ENCODE data around the gene RET. TPM values are rescaled to one million over a fixed set of nuclear protein-coding genes. Genes with fewer than 3 reads are reported as not detected.

RET gene
- total RNA-seq, 3 donors from 2014 or later (not counting 1 experiment from before 2014, with no cell fraction given): 0.16 TPM; not detected in 2

DNA sequence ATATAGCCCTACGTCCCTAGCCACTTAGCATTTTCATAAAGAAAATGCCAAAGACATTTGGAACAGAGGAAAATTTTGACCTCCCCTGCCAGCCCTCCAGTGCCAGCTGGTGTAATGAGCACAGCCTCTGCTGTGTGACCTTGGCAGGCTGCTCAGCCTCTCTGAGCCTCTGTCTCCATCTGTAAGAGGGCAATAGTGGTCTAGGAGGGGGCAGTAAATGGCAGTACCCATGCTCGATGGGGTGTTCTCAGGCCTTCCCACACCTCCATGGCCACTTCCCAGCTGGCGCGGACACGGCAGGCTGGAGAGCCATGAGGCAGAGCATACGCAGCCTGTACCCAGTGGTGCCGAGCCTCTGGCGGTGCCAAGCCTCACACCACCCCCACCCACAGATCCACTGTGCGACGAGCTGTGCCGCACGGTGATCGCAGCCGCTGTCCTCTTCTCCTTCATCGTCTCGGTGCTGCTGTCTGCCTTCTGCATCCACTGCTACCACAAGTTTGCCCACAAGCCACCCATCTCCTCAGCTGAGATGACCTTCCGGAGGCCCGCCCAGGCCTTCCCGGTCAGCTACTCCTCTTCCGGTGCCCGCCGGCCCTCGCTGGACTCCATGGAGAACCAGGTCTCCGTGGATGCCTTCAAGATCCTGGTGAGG, 37.3 kb downstream of the RET start:
- H3K9me3 ChIP-seq (ENCODE audit: control insufficient read depth, insufficient read depth, low read length): no peaks in the 10 kb centered on the region
- Mint-ChIP-seq H3K4me1 (peaks cover 0 to 11% of the 10 kb centered on the region in 2 donors), H3K4me3 (no peak overlapping the region), H3K27ac (no peak overlapping the region), H3K36me3 (no peaks in the 10 kb centered on the region), H3K9me3 (no peaks in the 10 kb centered on the region), H3K27me3 (ENCODE audit: low read depth in 2 of 2) (no peaks in the 10 kb centered on the region)
- H3K4me3 ChIP-seq (ENCODE audit: low read length): no peak overlapping the region
- TF ChIP-seq, protein P1, sequence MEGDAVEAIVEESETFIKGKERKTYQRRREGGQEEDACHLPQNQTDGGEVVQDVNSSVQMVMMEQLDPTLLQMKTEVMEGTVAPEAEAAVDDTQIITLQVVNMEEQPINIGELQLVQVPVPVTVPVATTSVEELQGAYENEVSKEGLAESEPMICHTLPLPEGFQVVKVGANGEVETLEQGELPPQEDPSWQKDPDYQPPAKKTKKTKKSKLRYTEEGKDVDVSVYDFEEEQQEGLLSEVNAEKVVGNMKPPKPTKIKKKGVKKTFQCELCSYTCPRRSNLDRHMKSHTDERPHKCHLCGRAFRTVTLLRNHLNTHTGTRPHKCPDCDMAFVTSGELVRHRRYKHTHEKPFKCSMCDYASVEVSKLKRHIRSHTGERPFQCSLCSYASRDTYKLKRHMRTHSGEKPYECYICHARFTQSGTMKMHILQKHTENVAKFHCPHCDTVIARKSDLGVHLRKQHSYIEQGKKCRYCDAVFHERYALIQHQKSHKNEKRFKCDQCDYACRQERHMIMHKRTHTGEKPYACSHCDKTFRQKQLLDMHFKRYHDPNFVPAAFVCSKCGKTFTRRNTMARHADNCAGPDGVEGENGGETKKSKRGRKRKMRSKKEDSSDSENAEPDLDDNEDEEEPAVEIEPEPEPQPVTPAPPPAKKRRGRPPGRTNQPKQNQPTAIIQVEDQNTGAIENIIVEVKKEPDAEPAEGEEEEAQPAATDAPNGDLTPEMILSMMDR (IDR thresholded peaks at IDR 0.05): no peak
- no peak for DNase-seq
- peaks cover 7% of the 10 kb centered on the region for H3K4me1 ChIP-seq (ENCODE audit: control insufficient read depth, insufficient read depth, low read length)
- no peaks in the 10 kb centered on the region for H3K27me3 ChIP-seq (ENCODE audit: control insufficient read depth, insufficient read depth, low read length)
- no peak overlapping the region for H3K27ac ChIP-seq (ENCODE audit: low read length)
- ATAC-seq: no peak
- intact Hi-C loops (cut with micrococcal nuclease): no loop called here
- WGBS (ENCODE audit: insufficient coverage): 90% methylated on average over 24 of the region's 24 CpGs
- H3K36me3 ChIP-seq (ENCODE audit: control insufficient read depth, insufficient read depth, low read length): no peaks in the 10 kb centered on the region

GRCh38 chr10:43114743-43115611, 38.1 kb downstream of the RET start:
- TF ChIP-seq, protein P1 (IDR thresholded peaks at IDR 0.05): no peak
- no peaks in the 10 kb centered on the region for H3K36me3 Mint-ChIP-seq

GRCh38 chr10:43115881-43116595, 39.2 kb downstream of the RET start:
- H3K4me3 Mint-ChIP-seq: no peak overlapping the region
- 95% methylated on average over 10 of the region's 10 CpGs for WGBS (ENCODE audit: insufficient coverage)
- no peaks in the 10 kb centered on the region for H3K36me3 Mint-ChIP-seq
- H3K4me3 ChIP-seq (ENCODE audit: low read length): no peak overlapping the region
- no peak for ATAC-seq
- no peaks in the 10 kb centered on the region for H3K36me3 ChIP-seq (ENCODE audit: control insufficient read depth, insufficient read depth, low read length)
- no peak overlapping the region for H3K27ac ChIP-seq (ENCODE audit: low read length)
- H3K27me3 ChIP-seq (ENCODE audit: control insufficient read depth, insufficient read depth, low read length): no peaks in the 10 kb centered on the region
- intact Hi-C loops (cut with micrococcal nuclease): no loop called here
- no peak overlapping the region for H3K27ac Mint-ChIP-seq
- H3K27me3 Mint-ChIP-seq (ENCODE audit: low read depth in 2 of 2): no peaks in the 10 kb centered on the region
- peaks cover 8 to 17% of the 10 kb centered on the region in 2 donors for H3K4me1 Mint-ChIP-seq
- TF ChIP-seq, protein P1 (IDR thresholded peaks at IDR 0.05): no peak
- H3K9me3 ChIP-seq (ENCODE audit: control insufficient read depth, insufficient read depth, low read length): no peaks in the 10 kb centered on the region
- no peak for DNase-seq
- no peaks in the 10 kb centered on the region for H3K9me3 Mint-ChIP-seq
- peaks cover 15% of the 10 kb centered on the region for H3K4me1 ChIP-seq (ENCODE audit: control insufficient read depth, insufficient read depth, low read length)

More at GRCh38 chr10:43114743-43115611, 38.1 kb downstream of the RET start:
- no peaks in the 10 kb centered on the region for H3K9me3 Mint-ChIP-seq
- Histone ChIP-seq H3K9me3 (ENCODE audit: control insufficient read depth, insufficient read depth, low read length) (no peaks in the 10 kb centered on the region), H3K4me3 (ENCODE audit: low read length) (no peak overlapping the region), H3K27me3 (ENCODE audit: control insufficient read depth, insufficient read depth, low read length) (no peaks in the 10 kb centered on the region), H3K4me1 (ENCODE audit: control insufficient read depth, insufficient read depth, low read length) (peaks cover 12% of the 10 kb centered on the region), H3K36me3 (ENCODE audit: control insufficient read depth, insufficient read depth, low read length) (no peaks in the 10 kb centered on the region), H3K27ac (ENCODE audit: low read length) (no peak overlapping the region)
- intact Hi-C loops (cut with micrococcal nuclease): no loop called here
- H3K4me1 Mint-ChIP-seq: peaks cover 0 to 11% of the 10 kb centered on the region in 2 donors
- no peaks in the 10 kb centered on the region for H3K27me3 Mint-ChIP-seq (ENCODE audit: low read depth in 2 of 2)
- WGBS (ENCODE audit: insufficient coverage): 86% methylated on average over 17 of the region's 17 CpGs
- H3K27ac Mint-ChIP-seq: no peak overlapping the region
- DNase-seq (no peak), ATAC-seq (no peak)
- H3K4me3 Mint-ChIP-seq: no peak overlapping the region
